C4-2B (cell line): Measurements from ENCODE around the gene SIX5.

Experiments used
- ZFX ChIP-seq: fragments of 450-650 bp; IDR thresholded peaks from 2 replicates; pipeline ENCODE4 v1.6.1; 2017
- TF ChIP-seq, protein P1 (sequence below): fragments of 450-650 bp; conservative IDR thresholded peaks from 2 replicates; pipeline ENCODE4 v1.5.1; 2017; ENCODE audit warnings: mild to moderate bottlenecking

DNA sequence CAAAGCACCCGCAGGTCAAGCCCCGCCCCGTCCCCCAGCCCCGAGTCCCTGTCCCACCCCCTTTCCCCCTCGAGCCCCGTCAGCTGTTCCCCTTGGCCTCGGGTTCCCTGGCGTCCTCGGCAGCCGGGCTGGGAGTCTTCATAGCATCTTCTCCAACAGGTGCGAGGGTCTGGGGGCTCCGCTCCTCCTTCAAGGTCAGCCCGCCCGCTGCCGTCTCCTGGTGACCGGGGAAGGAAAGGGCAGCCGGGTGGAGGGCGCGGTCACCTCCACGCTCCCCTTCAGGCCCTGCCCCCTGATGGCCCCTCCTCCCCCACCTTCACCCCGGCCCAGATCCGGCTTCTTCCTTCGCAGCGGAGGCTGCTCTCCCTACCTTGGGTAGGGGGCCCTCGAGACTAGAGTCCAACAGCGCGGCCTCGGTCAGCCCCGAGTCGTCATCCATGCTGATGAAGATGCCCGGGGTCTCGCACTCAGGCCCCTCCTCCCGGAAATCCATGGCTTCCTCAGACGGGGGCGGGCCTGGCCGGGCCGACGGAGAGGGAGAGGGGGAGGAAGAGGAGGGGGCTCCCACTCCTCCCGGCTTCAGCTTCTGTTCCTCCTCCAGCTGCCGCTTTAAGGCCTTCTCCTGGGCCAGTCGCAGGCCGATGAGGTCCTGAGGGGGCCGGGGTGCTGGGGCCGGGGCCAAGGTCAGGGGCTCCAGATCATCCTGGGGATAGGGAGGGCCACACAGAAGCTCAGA is 46.6 kb upstream of the SIX5 start:
- TF ChIP-seq, protein P1, sequence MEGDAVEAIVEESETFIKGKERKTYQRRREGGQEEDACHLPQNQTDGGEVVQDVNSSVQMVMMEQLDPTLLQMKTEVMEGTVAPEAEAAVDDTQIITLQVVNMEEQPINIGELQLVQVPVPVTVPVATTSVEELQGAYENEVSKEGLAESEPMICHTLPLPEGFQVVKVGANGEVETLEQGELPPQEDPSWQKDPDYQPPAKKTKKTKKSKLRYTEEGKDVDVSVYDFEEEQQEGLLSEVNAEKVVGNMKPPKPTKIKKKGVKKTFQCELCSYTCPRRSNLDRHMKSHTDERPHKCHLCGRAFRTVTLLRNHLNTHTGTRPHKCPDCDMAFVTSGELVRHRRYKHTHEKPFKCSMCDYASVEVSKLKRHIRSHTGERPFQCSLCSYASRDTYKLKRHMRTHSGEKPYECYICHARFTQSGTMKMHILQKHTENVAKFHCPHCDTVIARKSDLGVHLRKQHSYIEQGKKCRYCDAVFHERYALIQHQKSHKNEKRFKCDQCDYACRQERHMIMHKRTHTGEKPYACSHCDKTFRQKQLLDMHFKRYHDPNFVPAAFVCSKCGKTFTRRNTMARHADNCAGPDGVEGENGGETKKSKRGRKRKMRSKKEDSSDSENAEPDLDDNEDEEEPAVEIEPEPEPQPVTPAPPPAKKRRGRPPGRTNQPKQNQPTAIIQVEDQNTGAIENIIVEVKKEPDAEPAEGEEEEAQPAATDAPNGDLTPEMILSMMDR, result no peak
- no peak for TF ChIP-seq ZFX
